ENCODE data around the gene BICRA.

DNA sequence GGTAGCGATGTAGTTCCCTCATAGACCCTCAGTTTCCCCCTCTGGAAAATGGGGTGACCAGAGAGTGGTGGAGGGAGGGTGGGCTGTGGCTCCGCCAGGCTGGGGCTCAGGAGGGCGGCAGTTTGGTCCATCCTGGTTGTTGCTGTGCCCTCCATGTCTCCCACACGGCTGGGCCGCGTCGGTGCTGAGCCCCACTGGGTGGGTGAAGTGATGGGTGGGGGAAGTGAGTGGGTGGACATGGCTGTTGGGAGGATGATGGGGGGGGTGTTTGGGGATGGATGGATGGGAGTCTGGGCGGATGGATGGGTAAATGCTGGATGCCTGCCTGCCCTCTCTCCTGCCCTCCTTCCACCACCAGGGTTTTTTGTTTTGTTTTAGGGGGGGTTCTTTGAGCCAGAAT is 87.7 kb downstream of the BICRA start:
- TF ChIP-seq CTCF (IDR thresholded peaks at IDR 0.05 in 4 of 5, conservative IDR thresholded peaks at IDR 0.05 in 1 of 5), result no peak
- no peak for TF ChIP-seq POLR2A (IDR thresholded peaks at IDR 0.05)

All from gastrocnemius medialis (tissue), 4 donors.